Measurements from ENCODE around the gene CDH8.

CDH8 gene

DNA sequence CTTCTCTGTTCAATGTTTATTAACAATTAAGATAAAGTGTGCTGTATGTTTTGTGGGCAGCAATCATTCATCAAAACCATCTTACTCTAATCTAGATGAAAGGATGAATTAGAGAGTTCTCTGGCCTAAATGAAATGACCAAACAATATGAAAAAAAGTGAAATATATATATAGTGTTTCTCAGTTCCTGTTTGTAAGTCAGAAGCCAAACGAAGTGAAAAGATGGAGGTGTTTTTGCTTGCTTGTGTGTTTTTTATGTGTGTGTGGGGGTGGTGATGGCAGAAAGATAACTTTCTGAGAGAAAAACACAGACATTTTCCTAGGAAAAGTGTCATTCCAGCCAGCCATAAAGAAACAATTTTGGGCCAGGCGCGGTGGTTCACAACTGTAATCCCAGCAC lies 138.6 kb downstream of the CDH8 start:
- no peak overlapping the region for H3K4me3 ChIP-seq (replicated peaks; ENCODE audit: insufficient read depth, low read length)
- DNase-seq (ENCODE audit: low read depth in 1 of 2, low spot score in 1 of 2), result no peak
- no peak overlapping the region for H3K27ac ChIP-seq (replicated peaks)
- TF ChIP-seq, protein P1, sequence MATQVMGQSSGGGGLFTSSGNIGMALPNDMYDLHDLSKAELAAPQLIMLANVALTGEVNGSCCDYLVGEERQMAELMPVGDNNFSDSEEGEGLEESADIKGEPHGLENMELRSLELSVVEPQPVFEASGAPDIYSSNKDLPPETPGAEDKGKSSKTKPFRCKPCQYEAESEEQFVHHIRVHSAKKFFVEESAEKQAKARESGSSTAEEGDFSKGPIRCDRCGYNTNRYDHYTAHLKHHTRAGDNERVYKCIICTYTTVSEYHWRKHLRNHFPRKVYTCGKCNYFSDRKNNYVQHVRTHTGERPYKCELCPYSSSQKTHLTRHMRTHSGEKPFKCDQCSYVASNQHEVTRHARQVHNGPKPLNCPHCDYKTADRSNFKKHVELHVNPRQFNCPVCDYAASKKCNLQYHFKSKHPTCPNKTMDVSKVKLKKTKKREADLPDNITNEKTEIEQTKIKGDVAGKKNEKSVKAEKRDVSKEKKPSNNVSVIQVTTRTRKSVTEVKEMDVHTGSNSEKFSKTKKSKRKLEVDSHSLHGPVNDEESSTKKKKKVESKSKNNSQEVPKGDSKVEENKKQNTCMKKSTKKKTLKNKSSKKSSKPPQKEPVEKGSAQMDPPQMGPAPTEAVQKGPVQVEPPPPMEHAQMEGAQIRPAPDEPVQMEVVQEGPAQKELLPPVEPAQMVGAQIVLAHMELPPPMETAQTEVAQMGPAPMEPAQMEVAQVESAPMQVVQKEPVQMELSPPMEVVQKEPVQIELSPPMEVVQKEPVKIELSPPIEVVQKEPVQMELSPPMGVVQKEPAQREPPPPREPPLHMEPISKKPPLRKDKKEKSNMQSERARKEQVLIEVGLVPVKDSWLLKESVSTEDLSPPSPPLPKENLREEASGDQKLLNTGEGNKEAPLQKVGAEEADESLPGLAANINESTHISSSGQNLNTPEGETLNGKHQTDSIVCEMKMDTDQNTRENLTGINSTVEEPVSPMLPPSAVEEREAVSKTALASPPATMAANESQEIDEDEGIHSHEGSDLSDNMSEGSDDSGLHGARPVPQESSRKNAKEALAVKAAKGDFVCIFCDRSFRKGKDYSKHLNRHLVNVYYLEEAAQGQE (IDR thresholded peaks at IDR 0.05; ENCODE audit: insufficient replicate concordance, low read depth), result no peak
- TF ChIP-seq, protein P2, sequence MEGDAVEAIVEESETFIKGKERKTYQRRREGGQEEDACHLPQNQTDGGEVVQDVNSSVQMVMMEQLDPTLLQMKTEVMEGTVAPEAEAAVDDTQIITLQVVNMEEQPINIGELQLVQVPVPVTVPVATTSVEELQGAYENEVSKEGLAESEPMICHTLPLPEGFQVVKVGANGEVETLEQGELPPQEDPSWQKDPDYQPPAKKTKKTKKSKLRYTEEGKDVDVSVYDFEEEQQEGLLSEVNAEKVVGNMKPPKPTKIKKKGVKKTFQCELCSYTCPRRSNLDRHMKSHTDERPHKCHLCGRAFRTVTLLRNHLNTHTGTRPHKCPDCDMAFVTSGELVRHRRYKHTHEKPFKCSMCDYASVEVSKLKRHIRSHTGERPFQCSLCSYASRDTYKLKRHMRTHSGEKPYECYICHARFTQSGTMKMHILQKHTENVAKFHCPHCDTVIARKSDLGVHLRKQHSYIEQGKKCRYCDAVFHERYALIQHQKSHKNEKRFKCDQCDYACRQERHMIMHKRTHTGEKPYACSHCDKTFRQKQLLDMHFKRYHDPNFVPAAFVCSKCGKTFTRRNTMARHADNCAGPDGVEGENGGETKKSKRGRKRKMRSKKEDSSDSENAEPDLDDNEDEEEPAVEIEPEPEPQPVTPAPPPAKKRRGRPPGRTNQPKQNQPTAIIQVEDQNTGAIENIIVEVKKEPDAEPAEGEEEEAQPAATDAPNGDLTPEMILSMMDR (IDR thresholded peaks at IDR 0.05; ENCODE audit: insufficient read depth, low read length), result no peak
- TF ChIP-seq GABPA (IDR thresholded peaks at IDR 0.05; ENCODE audit: low read depth), result no peak
- no peak for TF ChIP-seq POLR2AphosphoS5 (IDR thresholded peaks at IDR 0.05; ENCODE audit: low read depth)
- no peaks in the 10 kb centered on the region for H3K27me3 ChIP-seq (ENCODE audit: insufficient read depth, poor library complexity, severe bottlenecking)

DNA sequence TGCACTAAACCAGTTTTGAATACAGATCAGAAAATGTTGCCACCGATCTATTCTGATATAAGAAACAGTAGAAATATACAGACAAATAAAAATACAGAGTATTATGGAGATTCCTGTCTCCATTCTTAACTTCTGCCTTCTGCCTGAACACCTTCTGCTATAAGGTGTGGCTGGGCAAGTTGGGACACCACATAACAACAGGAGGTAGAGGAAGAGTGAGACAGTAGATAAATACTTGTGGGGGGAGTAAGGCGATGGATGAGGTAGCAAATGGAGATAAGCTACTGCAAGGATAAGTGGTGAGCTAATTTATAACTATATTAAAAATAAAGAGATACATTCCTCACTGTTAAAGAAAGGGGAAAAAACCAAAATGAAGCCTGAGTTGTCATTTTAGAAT lies 143.7 kb downstream of the CDH8 start:
- Histone ChIP-seq H3K27ac (replicated peaks) (no peak overlapping the region), H3K27me3 (ENCODE audit: insufficient read depth, poor library complexity, severe bottlenecking) (no peaks in the 10 kb centered on the region), H3K4me3 (replicated peaks; ENCODE audit: insufficient read depth, low read length) (no peak overlapping the region)
- no peak for TF ChIP-seq GABPA (IDR thresholded peaks at IDR 0.05; ENCODE audit: low read depth)
- TF ChIP-seq POLR2AphosphoS5 (IDR thresholded peaks at IDR 0.05; ENCODE audit: low read depth), result no peak
- TF ChIP-seq SPI1 (IDR thresholded peaks at IDR 0.05; ENCODE audit: borderline replicate concordance, low read depth), result no peak
- TF ChIP-seq, protein P2 (IDR thresholded peaks at IDR 0.05; ENCODE audit: insufficient read depth, low read length), result no peak
- TF ChIP-seq, protein P1 (IDR thresholded peaks at IDR 0.05; ENCODE audit: insufficient replicate concordance, low read depth), result no peak
- DNase-seq (ENCODE audit: low read depth in 1 of 2, low spot score in 1 of 2), result no peak

DNA sequence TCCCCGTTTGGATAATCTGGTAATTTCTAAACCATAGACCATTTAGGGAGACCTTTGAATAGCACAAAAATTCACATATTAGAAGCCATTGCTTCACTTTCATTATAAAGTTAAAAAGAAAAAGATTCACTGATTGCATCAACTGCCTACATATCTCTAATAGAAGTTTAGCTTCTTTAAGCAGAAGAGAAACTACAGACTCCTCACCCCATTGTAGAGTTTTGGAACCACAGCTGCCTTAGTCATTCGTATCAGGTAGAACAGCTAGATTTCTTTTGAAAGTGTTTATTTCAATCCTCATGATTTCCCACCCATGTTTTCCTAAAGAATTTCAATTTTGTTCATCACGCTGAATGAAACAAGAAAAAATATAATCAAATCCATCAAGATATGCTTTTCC lies 144.8 kb downstream of the CDH8 start:
- TF ChIP-seq, protein P1 (IDR thresholded peaks at IDR 0.05; ENCODE audit: insufficient replicate concordance, low read depth), result no peak
- TF ChIP-seq GABPA (IDR thresholded peaks at IDR 0.05; ENCODE audit: low read depth), result no peak
- no peak for TF ChIP-seq SPI1 (IDR thresholded peaks at IDR 0.05; ENCODE audit: borderline replicate concordance, low read depth)
- TF ChIP-seq, protein P2 (IDR thresholded peaks at IDR 0.05; ENCODE audit: insufficient read depth, low read length), result no peak
- no peak for TF ChIP-seq POLR2AphosphoS5 (IDR thresholded peaks at IDR 0.05; ENCODE audit: low read depth)
- Histone ChIP-seq H3K27me3 (ENCODE audit: insufficient read depth, poor library complexity, severe bottlenecking) (no peaks in the 10 kb centered on the region), H3K4me3 (replicated peaks; ENCODE audit: insufficient read depth, low read length) (no peak overlapping the region), H3K27ac (replicated peaks) (no peak overlapping the region)
- DNase-seq (ENCODE audit: low read depth in 1 of 2, low spot score in 1 of 2), result no peak

Measured in HL-60 (cell line).